OCI-LY1 (cell line): ENCODE measurements around the gene RBM43.
"Not testable (repeated sequence)": the region's sequence is repeated elsewhere in the genome, so short reads cannot be mapped to it uniquely, and the experiment has no call there.

Source experiments
- H2AFZ ChIP-seq: fragments of 200-600 bp; sonication (generic), shearing (Covaris generic); 2 replicates; pipeline ENCODE4 v1.6.0; 2014; ENCODE audit warnings: antibody characterized with exemption, mild to moderate bottlenecking, low read length
- H3F3A ChIP-seq: fragments of 200-600 bp; sonication (generic), shearing (Covaris generic); 2 replicates; pipeline ENCODE4 v1.6.0; 2014; ENCODE audit warnings: mild to moderate bottlenecking, antibody characterized with exemption, low read length, moderate library complexity; ENCODE audit not compliant: insufficient read depth
- H3K27ac ChIP-seq: fragments of 200-600 bp; sonication (generic); 2 replicates; pipeline ENCODE4 v1.5.1; 2014; ENCODE audit warnings: low read length, mixed run types, mild to moderate bottlenecking, low read depth; ENCODE audit not compliant: poor library complexity, severe bottlenecking
- H3K27me3 ChIP-seq: fragments of 200-600 bp; sonication (generic); 2 replicates; pipeline ENCODE4 v1.6.0; 2014; ENCODE audit warnings: antibody characterized with exemption, mild to moderate bottlenecking, low read length, moderate library complexity; ENCODE audit not compliant: insufficient read depth
- H3K36me3 ChIP-seq: fragments of 200-600 bp; sonication (generic); 2 replicates; pipeline ENCODE4 v1.6.1; 2014; ENCODE audit warnings: mild to moderate bottlenecking, antibody characterized with exemption, low read length, moderate library complexity, mixed read lengths; ENCODE audit not compliant: insufficient read depth
- H3K4me1 ChIP-seq: fragments of 200-600 bp; sonication (generic); 2 replicates; pipeline ENCODE4 v1.5.1; 2014; ENCODE audit warnings: mild to moderate bottlenecking, low read length, moderate library complexity; ENCODE audit not compliant: insufficient read depth, severe bottlenecking
- H3K4me2 ChIP-seq: fragments of 200-600 bp; sonication (generic), shearing (Covaris generic); 2 replicates; pipeline ENCODE4 v1.6.1; 2014; ENCODE audit warnings: low read length
- H3K4me3 ChIP-seq: fragments of 200-600 bp; sonication (generic); 2 replicates; pipeline ENCODE4 v1.5.1; 2014; ENCODE audit warnings: low read length, low read depth, mild to moderate bottlenecking, mixed read lengths; ENCODE audit not compliant: poor library complexity, severe bottlenecking
- H3K79me2 ChIP-seq: fragments of 200-600 bp; shearing (Covaris generic); 2 replicates; pipeline ENCODE4 v1.6.1; 2016; ENCODE audit warnings: mixed run types, low read length, mixed read lengths; ENCODE audit not compliant: insufficient read depth
- H3K9ac ChIP-seq: fragments of 200-600 bp; sonication (generic), shearing (Covaris generic); 2 replicates; pipeline ENCODE4 v1.6.1; 2014; ENCODE audit warnings: mild to moderate bottlenecking, low read length, mixed read lengths
- H3K9me2 ChIP-seq: fragments of 200-600 bp; sonication (generic), shearing (Covaris generic); 2 replicates; pipeline ENCODE4 v1.6.1; 2014; ENCODE audit warnings: low read depth, mild to moderate bottlenecking, low read length, mixed read lengths
- H3K9me3 ChIP-seq: fragments of 200-600 bp; shearing (Covaris generic); 2 replicates; pipeline ENCODE4 v1.6.1; 2014; ENCODE audit warnings: low read length, mixed read lengths
- H4K20me1 ChIP-seq: fragments of 200-600 bp; sonication (generic), shearing (Covaris generic); 2 replicates; pipeline ENCODE4 v1.6.0; 2016; ENCODE audit warnings: mild to moderate bottlenecking, low read length; ENCODE audit not compliant: insufficient read depth
- CTCF ChIP-seq: fragments of 200-600 bp; sonication (generic), shearing (Covaris generic); IDR thresholded peaks from 2 replicates; pipeline ENCODE4 v1.5.1; 2017; ENCODE audit warnings: mild to moderate bottlenecking, antibody characterized with exemption, low read length, moderate library complexity, mixed read lengths
- EZH2 ChIP-seq: fragments of 200-600 bp; sonication (generic), shearing (Covaris generic); IDR thresholded peaks from 2 replicates; pipeline ENCODE4 v1.8.0; 2017; ENCODE audit warnings: borderline replicate concordance, mixed run types, mild to moderate bottlenecking, antibody characterized with exemption, low read length, moderate library complexity, mixed read lengths

RBM43 gene

GRCh38 chr2:151237422-151238025 is 24.1 kb downstream of the RBM43 start:
- Histone ChIP-seq H3K27me3 (no peaks in the 10 kb centered on the region), H3F3A (no peaks in the 10 kb centered on the region), H4K20me1 (no peaks in the 10 kb centered on the region), H3K4me1 (no peaks in the 10 kb centered on the region), H3K9me3 (no peaks in the 10 kb centered on the region), H3K27ac (no peak overlapping the region), H3K4me3 (no peak overlapping the region), H3K9me2 (no peaks in the 10 kb centered on the region), H3K79me2 (no peaks in the 10 kb centered on the region), H3K36me3 (no peaks in the 10 kb centered on the region), H3K9ac (no peak overlapping the region), H2AFZ (no peak overlapping the region), H3K4me2 (no peak overlapping the region)
- TF ChIP-seq CTCF: no peak
- TF ChIP-seq EZH2: no peak

DNA sequence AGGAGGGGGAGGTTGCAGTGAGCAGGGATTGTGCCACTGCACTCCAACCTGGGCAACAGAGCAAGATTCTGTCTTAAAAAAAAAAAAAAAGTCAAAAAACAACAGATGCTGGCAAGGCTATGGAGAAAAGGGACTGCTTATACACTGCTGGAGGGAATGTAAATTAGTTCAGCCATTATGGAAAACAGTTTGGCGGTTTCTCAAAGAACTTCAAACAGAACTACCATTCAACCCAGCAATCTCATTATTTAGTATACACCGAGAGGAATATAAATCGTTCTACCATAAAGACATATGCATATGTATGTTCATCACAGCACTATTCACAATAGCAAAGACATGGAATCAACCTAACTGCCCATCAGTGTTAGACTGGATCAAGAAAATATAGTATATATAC is 27.9 kb downstream of the RBM43 start:
- H3K27ac ChIP-seq, H3K4me3 ChIP-seq, H3K27me3 ChIP-seq, H4K20me1 ChIP-seq, H3K9me2 ChIP-seq, H3K9ac ChIP-seq, H2AFZ ChIP-seq, H3K79me2 ChIP-seq, H3K4me2 ChIP-seq, H3K36me3 ChIP-seq, H3K9me3 ChIP-seq, H3K4me1 ChIP-seq, H3F3A ChIP-seq: not testable (repeated sequence)

DNA sequence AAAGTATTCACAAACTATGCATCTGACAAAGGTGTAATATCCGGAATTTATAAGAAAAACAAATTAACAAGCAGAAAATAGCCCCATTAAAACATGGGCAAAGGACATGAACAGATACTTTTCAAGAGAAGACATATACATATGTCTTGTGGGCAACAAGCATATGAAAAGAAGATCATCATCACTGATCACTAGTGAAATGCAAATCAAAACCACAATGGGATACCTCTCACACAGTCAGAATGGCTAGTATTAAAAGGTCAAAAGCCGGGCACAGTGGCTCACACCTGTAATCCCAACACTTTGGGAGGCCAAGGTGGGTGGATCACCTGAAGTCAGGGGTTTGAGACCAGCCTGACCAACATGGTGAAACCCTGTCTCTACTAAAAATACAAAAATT is 28.4 kb downstream of the RBM43 start:
- H3K36me3 ChIP-seq, H3K27me3 ChIP-seq, H3K4me1 ChIP-seq, H3K4me2 ChIP-seq, H2AFZ ChIP-seq, H3K79me2 ChIP-seq, H3K9me2 ChIP-seq, H3K4me3 ChIP-seq, H3K9me3 ChIP-seq, H3K27ac ChIP-seq, H4K20me1 ChIP-seq, H3F3A ChIP-seq, H3K9ac ChIP-seq: not testable (repeated sequence)

DNA sequence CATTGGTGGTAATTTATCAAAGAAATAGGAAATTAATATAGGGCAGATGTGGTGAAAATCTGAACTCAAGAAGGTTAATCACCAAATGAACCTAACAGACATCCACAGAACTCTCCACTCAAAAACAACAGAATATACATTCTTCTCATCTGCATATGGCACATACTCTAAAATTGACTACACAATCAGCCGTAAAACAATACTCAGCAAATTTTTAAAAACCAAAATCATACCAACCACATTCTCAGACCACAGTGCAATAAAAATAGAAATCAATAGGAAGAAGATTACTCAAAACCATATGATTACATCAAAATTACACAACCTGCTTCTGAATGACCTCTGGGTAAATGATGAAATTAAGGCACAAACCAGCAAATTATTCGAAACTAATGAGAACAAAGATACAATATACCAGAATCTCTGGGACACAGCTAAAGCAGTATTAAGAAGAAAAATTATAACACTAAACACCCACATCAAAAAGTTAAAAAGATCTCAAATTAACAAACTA is 31.0 kb downstream of the RBM43 start:
- no peaks in the 10 kb centered on the region for H3K36me3 ChIP-seq
- H3F3A ChIP-seq: no peaks in the 10 kb centered on the region
- H3K4me2 ChIP-seq: no peak overlapping the region
- H3K9ac ChIP-seq: no peak overlapping the region
- no peaks in the 10 kb centered on the region for H3K27me3 ChIP-seq
- no peaks in the 10 kb centered on the region for H3K4me1 ChIP-seq
- H3K9me2 ChIP-seq: no peaks in the 10 kb centered on the region
- no peaks in the 10 kb centered on the region for H3K9me3 ChIP-seq
- H3K27ac ChIP-seq: no peak overlapping the region
- no peak for TF ChIP-seq CTCF
- no peak for TF ChIP-seq EZH2
- H2AFZ ChIP-seq: no peak overlapping the region
- H4K20me1 ChIP-seq: no peaks in the 10 kb centered on the region
- no peak overlapping the region for H3K4me3 ChIP-seq
- H3K79me2 ChIP-seq: no peaks in the 10 kb centered on the region
